WI38 (cell line): Measurements from ENCODE around the gene TADA2B.
"Not testable (repeated sequence)": the region's sequence is repeated elsewhere in the genome, so short reads cannot be mapped to it uniquely, and the experiment has no call there.

Experiments used
- H3K4me3 ChIP-seq: 2 replicates; pipeline ENCODE4 v1.5.1; 2011; ENCODE audit warnings: low read depth, mild to moderate bottlenecking, control low read depth, low read length
- CTCF ChIP-seq: IDR thresholded peaks from 2 replicates; pipeline ENCODE4 v1.5.1; 2012; ENCODE audit warnings: low read depth, mild to moderate bottlenecking, control low read depth, low read length

Gene TADA2B

GRCh38 chr4:7074426-7074825 lies 31.3 kb downstream of the TADA2B start:
- no peak overlapping the region for H3K4me3 ChIP-seq
- TF ChIP-seq CTCF: no peak

GRCh38 chr4:7075962-7076695 lies 33.0 kb downstream of the TADA2B start:
- H3K4me3 ChIP-seq: no peak overlapping the region
- TF ChIP-seq CTCF: no peak

GRCh38 chr4:7076696-7077082 lies 33.5 kb downstream of the TADA2B start:
- TF ChIP-seq CTCF: no peak
- no peak overlapping the region for H3K4me3 ChIP-seq

- H3K4me3 ChIP-seq: no peak overlapping the region
- TF ChIP-seq CTCF: no peak
These were observed 34.2 kb downstream of the TADA2B start for GRCh38 chr4:7077371-7077770.

- TF ChIP-seq CTCF: no peak
- no peak overlapping the region for H3K4me3 ChIP-seq
These were observed 34.9 kb downstream of the TADA2B start for GRCh38 chr4:7078025-7078424.

- H3K4me3 ChIP-seq: not testable (repeated sequence)
These were observed 36.3 kb downstream of the TADA2B start for GRCh38 chr4:7079483-7079882.

- H3K4me3 ChIP-seq: not testable (repeated sequence)
These were observed 36.7 kb downstream of the TADA2B start for GRCh38 chr4:7079909-7080308.

- TF ChIP-seq CTCF: no peak
- peak overlapping the region; percentile 43 for H3K4me3 ChIP-seq
These were observed 40.7 kb downstream of the TADA2B start for GRCh38 chr4:7083597-7084563.

GRCh38 chr4:7084564-7084961 lies 41.4 kb downstream of the TADA2B start:
- H3K4me3 ChIP-seq: peak overlapping the region; percentile 43
